B cell (primary cell): ENCODE measurements around the gene MMP15. TPM values are rescaled to one million over a fixed set of nuclear protein-coding genes. Genes with fewer than 3 reads are reported as not detected.
A peak's percentile ranks its signal among the peaks of the same experiment; 100 is the strongest.

ENCODE experiments used
- ATAC-seq: fragments of 200-7000 bp; cut with Tn5 transposase; one replicate; pipeline ENCODE4 v1.10.0; 2021; ENCODE audit warnings: low read depth, mild to moderate bottlenecking, moderate number of reproducible peaks, moderate library complexity
- CTCF ChIA-PET: fragments of 350-600 bp; sonication (Branson Sonifier 250); formaldehyde crosslinking; loops from one replicate; lab custom pipeline; 2021; ENCODE audit warnings: antibody characterized with exemption, inconsistent platforms; lab: Charles Lee
- POLR2A ChIA-PET: fragments of 350-600 bp; sonication (Branson Sonifier 250); formaldehyde crosslinking; loops from one replicate; lab custom pipeline; 2021; ENCODE audit warnings: antibody characterized with exemption; lab: Charles Lee
- DNase-seq: peaks from one replicate; pipeline ENCODE4 v3.0.0; 2013
- H2AFZ ChIP-seq: 2 replicates; pipeline ENCODE4 v1.6.1; 2012; ENCODE audit warnings: mild to moderate bottlenecking, low read depth, low read length; ENCODE audit not compliant: insufficient read depth, poor library complexity, severe bottlenecking
- H3K27ac ChIP-seq, 2 donors: 1 replicate in 1 of 2; 2 replicates in 1 of 2; pipeline ENCODE4 v1.5.1; 2012 to 2013; ENCODE audit warnings: low read length in 2 of 2, mild to moderate bottlenecking in 2 of 2, moderate library complexity in 1 of 2
- H3K27me3 ChIP-seq, 4 experiments: fragments of 200-600 bp in 1 of 4; sonication (generic) in 1 of 4; replicated peaks in 1 of 4; 1 replicate in 2 of 4; 2 replicates in 2 of 4; pipeline versions ENCODE4 v1.6.1 to v1.7.0; 2013 to 2016; ENCODE audit warnings: low read length in 3 of 4, mild to moderate bottlenecking in 2 of 4, mixed read lengths in 1 of 4, moderate library complexity in 1 of 4; ENCODE audit not compliant: insufficient read depth in 4 of 4, control insufficient read depth in 3 of 4; ENCODE audit errors: control extremely low read depth in 1 of 4
- H3K36me3 ChIP-seq, 2 experiments: replicated peaks in 1 of 2; 1 replicate in 1 of 2; 2 replicates in 1 of 2; pipeline versions ENCODE4 v1.6.1 to v1.7.1; 2013; ENCODE audit warnings: low read length in 1 of 2; ENCODE audit not compliant: insufficient read depth in 2 of 2, control insufficient read depth in 1 of 2; ENCODE audit errors: control extremely low read depth in 1 of 2, extremely low read depth in 1 of 2
- H3K4me1 ChIP-seq, 2 donors: fragments of 200-600 bp in 1 of 2; sonication (generic) in 1 of 2; 1 replicate in 1 of 2; 2 replicates in 1 of 2; pipeline versions ENCODE4 v1.5.1 to v1.6.1; 2013 to 2017; ENCODE audit warnings: low read length in 2 of 2; ENCODE audit not compliant: control insufficient read depth in 2 of 2, insufficient read depth in 2 of 2
- H3K4me2 ChIP-seq: replicated peaks from 2 replicates; pipeline ENCODE3; 2012; ENCODE audit warnings: mild to moderate bottlenecking, low read depth, low read length; ENCODE audit not compliant: poor library complexity, severe bottlenecking
- H3K4me3 ChIP-seq, 5 experiments: fragments of 200-600 bp in 1 of 5; sonication (generic) in 1 of 5; 1 replicate in 3 of 5; 2 replicates in 2 of 5; pipeline versions ENCODE4 v1.5.1 to v1.7.0; 2011 to 2016; ENCODE audit warnings: low read length in 4 of 5, mild to moderate bottlenecking in 4 of 5, low read depth in 2 of 5, control low read depth in 1 of 5, moderate library complexity in 1 of 5; ENCODE audit not compliant: insufficient read depth in 1 of 5; ENCODE audit errors: control extremely low read depth in 1 of 5, extremely low read depth in 1 of 5
- H3K79me2 ChIP-seq: fragments of 200-600 bp; sonication (generic); one replicate; pipeline ENCODE4 v1.6.0; 2016; ENCODE audit warnings: low read length; ENCODE audit not compliant: control insufficient read depth, insufficient read depth
- H3K9ac ChIP-seq: fragments of 200-600 bp; sonication (generic); 2 replicates; pipeline ENCODE4 v1.6.1; 2017; ENCODE audit warnings: mild to moderate bottlenecking, low read length, moderate library complexity
- H3K9me3 ChIP-seq, 3 donors: one replicate each; pipeline versions ENCODE4 v1.6.1 to v1.7.1; 2013; ENCODE audit warnings: low read length in 2 of 3; ENCODE audit not compliant: control insufficient read depth in 2 of 3, insufficient read depth in 1 of 3; ENCODE audit errors: control extremely low read depth in 1 of 3
- H4K20me1 ChIP-seq: 2 replicates; pipeline ENCODE4 v1.6.0; 2012; ENCODE audit warnings: mild to moderate bottlenecking, low read length; ENCODE audit not compliant: insufficient read depth, control insufficient read depth, poor library complexity, severe bottlenecking
- H3K27ac Mint-ChIP-seq: one replicate; pipeline ENCODE4 v1.8.0; 2021; ENCODE audit warnings: mixed read lengths
- H3K27me3 Mint-ChIP-seq: one replicate; pipeline ENCODE4 v1.8.0; 2021; ENCODE audit warnings: mixed read lengths
- H3K4me1 Mint-ChIP-seq: one replicate; pipeline ENCODE4 v1.8.0; 2021; ENCODE audit warnings: mixed read lengths
- H3K4me3 Mint-ChIP-seq: one replicate; pipeline ENCODE4 v1.8.0; 2021; ENCODE audit warnings: mixed read lengths
- H3K9me3 Mint-ChIP-seq: one replicate; pipeline ENCODE4 v1.8.0; 2022; ENCODE audit warnings: mixed read lengths; ENCODE audit not compliant: insufficient read depth
- CTCF ChIP-seq: fragments of 200-600 bp; IDR thresholded peaks from one replicate; pipeline ENCODE4 v1.8.0; 2022; ENCODE audit warnings: antibody characterized with exemption, mild to moderate bottlenecking
- EZH2 ChIP-seq: IDR thresholded peaks from 2 replicates; pipeline ENCODE4 v1.6.1; 2012; ENCODE audit warnings: borderline replicate concordance, low read depth, mild to moderate bottlenecking, moderate library complexity, low read length; ENCODE audit not compliant: insufficient read depth, poor library complexity, severe bottlenecking
- WGBS: methylation state at CpG from one replicate; pipeline ENCODE4 v1.1.5; 2013; ENCODE audit warnings: missing lambda C conversion rate; ENCODE audit not compliant: insufficient coverage; 5-methylcytosine and 5-hydroxymethylcytosine counted together
- intact Hi-C: fragments of 100-400 bp; cut with micrococcal nuclease; formaldehyde crosslinking; loops from one replicate; pipeline ENCODE4 v1.10.0; 2022
- polyA plus RNA-seq: library from polyadenylated mRNA; depleted of rRNA; stranded (reverse); fragments of >200 nt; gene quantifications from 2 replicates; pipeline ENCODE4 v1.2.3, GENCODE V29; 2012
- total RNA-seq, 2 donors: library from RNA; stranded (reverse); fragments of 120-200 nt in 1 of 2; gene quantifications; 1 replicate in 1 of 2; 2 replicates in 1 of 2; pipeline versions ENCODE4 v1.2.3 to v1.2.4, GENCODE V29; 2013 to 2022

MMP15 gene
- total and polyA plus RNA-seq, 2 donors (not counting 1 experiment from before 2014, with no cell fraction given): not detected

- peaks cover 8% of the 10 kb centered on the region for H3K4me1 Mint-ChIP-seq
- ATAC-seq (no peak), DNase-seq (no peak)
- no peak overlapping the region for H3K9ac ChIP-seq
- intact Hi-C loops: loop anchor here (10.0 kb wide), 1 partner anchor 455 kb away; no protein-coding TSS in a partner anchor
- H3K27me3 ChIP-seq: peaks cover 0 to 39% (median 10%) of the 10 kb centered on the region in 4 experiments
- H3K9me3 ChIP-seq: no peaks in the 10 kb centered on the region
- TF ChIP-seq EZH2 (no peak), CTCF (no peak)
- no peak overlapping the region for H3K27ac ChIP-seq
- H3K4me1 ChIP-seq: peaks cover 21 to 24% of the 10 kb centered on the region in 2 donors
- H3K4me3 ChIP-seq: no peak overlapping the region
- CTCF ChIA-PET: no interaction called here
- H4K20me1 ChIP-seq: no peaks in the 10 kb centered on the region
- H3K4me2 ChIP-seq: no peak overlapping the region
- POLR2A ChIA-PET: no interaction called here
- peaks cover 32% of the 10 kb centered on the region for H3K27me3 Mint-ChIP-seq
- no peaks in the 10 kb centered on the region for H3K9me3 Mint-ChIP-seq
- H2AFZ ChIP-seq: no peak overlapping the region
- peak overlapping the region; percentile 35 for H3K4me3 Mint-ChIP-seq
- no peaks in the 10 kb centered on the region for H3K79me2 ChIP-seq
- no peak overlapping the region for H3K27ac Mint-ChIP-seq
- no peaks in the 10 kb centered on the region for H3K36me3 ChIP-seq
- WGBS: 92% methylated on average over 2 of the region's 2 CpGs
Observed at GRCh38 chr16:58029410-58029809, 3.9 kb downstream of the MMP15 start.

- CTCF ChIA-PET: no interaction called here
- H3K4me3 Mint-ChIP-seq: no peak overlapping the region
- no peak overlapping the region for H3K4me2 ChIP-seq
Observed at GRCh38 chr16:58030136-58030840, 4.7 kb downstream of the MMP15 start.

More at GRCh38 chr16:58030136-58030840, 4.7 kb downstream of the MMP15 start:
- H3K4me1 ChIP-seq: peaks cover 14 to 15% of the 10 kb centered on the region in 2 donors
- Mint-ChIP-seq H3K4me1 (peaks cover 2% of the 10 kb centered on the region), H3K9me3 (no peaks in the 10 kb centered on the region), H3K27ac (no peak overlapping the region), H3K27me3 (peaks cover 26% of the 10 kb centered on the region)
- H3K9ac ChIP-seq: no peak overlapping the region
- H4K20me1 ChIP-seq: no peaks in the 10 kb centered on the region
- H3K9me3 ChIP-seq: no peaks in the 10 kb centered on the region
- no peak overlapping the region for H3K4me3 ChIP-seq
- WGBS: 88% methylated on average over 11 of the region's 11 CpGs
- TF ChIP-seq EZH2: no peak
- TF ChIP-seq CTCF: no peak
- no peak overlapping the region for H3K27ac ChIP-seq
- peaks cover 0 to 30% (median 7%) of the 10 kb centered on the region in 4 experiments for H3K27me3 ChIP-seq
- no peaks in the 10 kb centered on the region for H3K79me2 ChIP-seq
- H2AFZ ChIP-seq: no peak overlapping the region
- DNase-seq (no peak), ATAC-seq (no peak)
- POLR2A ChIA-PET: no interaction called here
- H3K36me3 ChIP-seq: no peaks in the 10 kb centered on the region
- intact Hi-C loops: no loop called here
